ENCODE data around the gene CDKL1. TPM values are rescaled to one million over a fixed set of nuclear protein-coding genes. Genes with fewer than 3 reads are reported as not detected.
A peak's percentile ranks its signal among the peaks of the same experiment; 100 is the strongest.

Gene CDKL1
- total RNA-seq, 4 donors from 2014 or later, result 2.9 to 16.6 (median 11.5) TPM

- Histone ChIP-seq H3K27ac (no peak overlapping the region), H3K9me3 (no peaks in the 10 kb centered on the region), H3K36me3 (peaks cover 0 to 10% (median 0%) of the 10 kb centered on the region in 3 donors), H3K4me1 (no peaks in the 10 kb centered on the region), H3K27me3 (no peaks in the 10 kb centered on the region), H3K4me3 (no peak overlapping the region)
- 0 to 40% methylated on average over 1 of the region's 1 CpG for WGBS, 2 donors
- intact Hi-C loops (cut with DNase I), result no loop called here
- DNase-seq, result no peak
- TF ChIP-seq CTCF (IDR thresholded peaks at IDR 0.05) (no peak), POLR2A (IDR thresholded peaks at IDR 0.05) (no peak)
Measured at GRCh38 chr14:50354527-50354926, 42.2 kb downstream of the CDKL1 start.

GRCh38 chr14:50353126-50353525 lies 43.6 kb downstream of the CDKL1 start:
- Histone ChIP-seq H3K27ac (no peak overlapping the region), H3K4me3 (no peak overlapping the region), H3K27me3 (no peaks in the 10 kb centered on the region), H3K36me3 (peaks cover 0 to 5% (median 0%) of the 10 kb centered on the region in 3 donors), H3K9me3 (no peaks in the 10 kb centered on the region), H3K4me1 (peaks cover under 1 to 5% (median 3%) of the 10 kb centered on the region in 3 donors)
- WGBS, 2 donors, result 68 to 81% methylated on average over 4 of the region's 4 CpGs
- TF ChIP-seq POLR2A (IDR thresholded peaks at IDR 0.05) (no peak), CTCF (IDR thresholded peaks at IDR 0.05) (no peak)
- intact Hi-C loops (cut with DNase I), result no loop called here
- no peak for DNase-seq

DNA sequence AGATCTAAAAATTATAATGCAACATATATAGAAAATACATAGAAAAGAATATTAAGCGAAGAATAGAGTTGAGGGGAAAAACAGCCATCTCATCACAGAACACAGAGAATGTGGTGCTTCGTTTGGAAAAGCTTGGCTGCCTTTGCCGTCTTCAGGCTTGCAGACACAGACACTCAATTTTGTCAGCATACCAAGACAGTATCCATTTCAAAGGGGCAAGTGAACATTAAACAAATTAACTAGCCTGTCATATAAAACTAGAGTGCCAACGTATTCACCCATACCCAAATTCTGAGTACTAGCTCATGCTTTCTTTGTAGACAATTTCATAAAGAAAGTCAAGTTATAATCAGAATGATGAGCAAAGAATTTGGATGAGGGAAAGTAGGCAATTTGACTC lies 44.1 kb downstream of the CDKL1 start:
- no peaks in the 10 kb centered on the region for H3K27me3 ChIP-seq
- TF ChIP-seq CTCF (IDR thresholded peaks at IDR 0.05), result no peak
- TF ChIP-seq POLR2A (IDR thresholded peaks at IDR 0.05), result no peak
- peaks cover 5 to 10% (median 6%) of the 10 kb centered on the region in 3 donors for H3K4me1 ChIP-seq
- no peak overlapping the region for H3K27ac ChIP-seq
- H3K36me3 ChIP-seq, result no peaks in the 10 kb centered on the region
- no peak for DNase-seq
- no peak overlapping the region for H3K4me3 ChIP-seq
- WGBS, 2 donors, result 61 to 72% methylated on average over 4 of the region's 4 CpGs
- no peaks in the 10 kb centered on the region for H3K9me3 ChIP-seq
- intact Hi-C loops (cut with DNase I), result no loop called here

DNA sequence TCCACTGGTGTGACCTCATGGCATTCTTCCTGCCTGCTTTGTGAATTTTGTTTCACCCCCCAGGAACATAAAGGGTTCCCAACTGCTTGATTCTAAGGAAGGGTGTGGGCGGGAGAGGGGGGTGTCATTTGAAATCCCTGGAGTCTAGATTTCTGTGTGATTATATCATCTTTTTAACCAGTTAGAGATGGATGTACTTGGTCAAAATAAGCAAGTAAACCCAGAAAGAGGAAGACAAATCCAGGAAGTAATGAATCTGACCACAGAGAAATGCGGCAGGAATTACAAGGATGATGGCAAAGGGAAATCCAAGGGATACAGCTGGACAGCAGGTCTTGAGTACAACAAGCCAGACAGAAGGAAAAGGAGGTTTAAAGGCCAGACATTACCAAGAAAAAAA lies 45.7 kb downstream of the CDKL1 start:
- Histone ChIP-seq H3K4me1 (peaks cover 6 to 21% (median 13%) of the 10 kb centered on the region in 3 donors), H3K36me3 (no peaks in the 10 kb centered on the region), H3K27ac (no peak overlapping the region), H3K27me3 (no peaks in the 10 kb centered on the region), H3K9me3 (no peaks in the 10 kb centered on the region), H3K4me3 (no peak overlapping the region)
- DNase-seq, result no peak
- 66 to 76% methylated on average over 2 of the region's 2 CpGs for WGBS, 2 donors
- intact Hi-C loops (cut with DNase I), result no loop called here
- TF ChIP-seq POLR2A (IDR thresholded peaks at IDR 0.05), result no peak
- TF ChIP-seq CTCF (IDR thresholded peaks at IDR 0.05), result no peak

DNA sequence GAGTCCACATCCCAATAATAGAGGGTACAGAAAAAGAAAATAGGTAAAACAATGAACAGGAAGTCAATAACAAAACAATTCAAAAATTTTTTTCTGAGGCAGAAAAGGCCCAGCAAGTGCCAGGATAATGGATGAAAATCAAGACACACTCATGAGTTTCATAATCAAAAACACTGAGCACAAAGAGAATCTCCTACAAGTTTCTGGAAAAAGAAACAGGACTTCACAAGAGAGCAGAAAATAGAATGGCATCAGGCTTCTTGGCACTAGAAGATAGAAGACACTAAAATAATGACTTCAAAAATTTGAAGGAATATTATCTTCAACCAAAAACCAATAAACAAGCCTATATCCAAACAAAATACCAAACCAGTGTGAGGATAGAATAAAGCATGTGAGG lies 47.7 kb downstream of the CDKL1 start:
- peaks cover 6 to 39% (median 13%) of the 10 kb centered on the region in 3 donors for H3K4me1 ChIP-seq
- H3K36me3 ChIP-seq, result no peaks in the 10 kb centered on the region
- no peaks in the 10 kb centered on the region for H3K9me3 ChIP-seq
- no peak for DNase-seq
- intact Hi-C loops (cut with DNase I), result no loop called here
- H3K27ac ChIP-seq, result peak overlapping the region in 1 of 4 donors; percentile 37
- no peaks in the 10 kb centered on the region for H3K27me3 ChIP-seq
- TF ChIP-seq CTCF (IDR thresholded peaks at IDR 0.05) (no peak), POLR2A (IDR thresholded peaks at IDR 0.05) (no peak)
- no peak overlapping the region for H3K4me3 ChIP-seq

Data from esophagus squamous epithelium (tissue), 5 donors.